NCI-H748 (cell line): ENCODE data around the gene ENO2.
"Not testable (repeated sequence)": the region's sequence is repeated elsewhere in the genome, so short reads cannot be mapped to it uniquely, and the experiment has no call there.

Experiments used
- DNase-seq: peaks from one replicate; lab custom pipeline; 2025; ENCODE audit not compliant: unreplicated experiment; lab: John Stamatoyannopoulos, UW

The ENO2 gene

GRCh38 chr12:6914246-6914946 is at the start of gene ENO2:
Gene ENO2 (plus strand): TSS chr12:6914580. CDS start chr12:6915833, 1,253 bp downstream.
- peak; percentile 70 for DNase-seq

- not testable (repeated sequence) for DNase-seq
Measured at GRCh38 chr12:6865307-6865706, 49.1 kb upstream of the ENO2 start.

- peak; percentile 47 for DNase-seq
Measured at GRCh38 chr12:6866163-6866919, 48.0 kb upstream of the ENO2 start.

DNA sequence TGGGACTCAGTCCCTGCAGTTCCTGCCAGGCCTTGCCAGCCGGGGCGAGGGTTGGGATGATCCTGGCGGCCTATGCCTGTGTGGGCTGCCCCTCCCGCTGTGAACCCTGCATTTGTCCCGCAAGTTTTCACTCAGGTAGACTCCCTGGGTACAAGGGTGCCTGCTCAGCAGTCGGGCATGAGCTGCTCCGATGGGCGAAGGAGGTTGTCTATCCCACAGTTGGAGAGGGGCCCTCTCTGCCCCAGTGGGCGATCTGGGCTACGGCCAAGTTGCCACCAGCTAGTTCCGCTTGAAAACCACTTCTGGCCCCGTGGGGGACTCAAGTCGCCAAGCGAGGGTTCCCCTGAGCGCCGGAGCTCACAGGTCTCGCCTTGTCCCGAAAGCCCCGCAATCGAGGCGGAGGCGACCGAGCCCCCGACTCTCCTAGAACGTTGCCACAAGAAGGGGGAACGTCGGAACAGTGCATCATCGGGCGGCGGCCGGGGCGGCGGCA is 47.4 kb upstream of the ENO2 start:
- peak; percentile 28 for DNase-seq

DNA sequence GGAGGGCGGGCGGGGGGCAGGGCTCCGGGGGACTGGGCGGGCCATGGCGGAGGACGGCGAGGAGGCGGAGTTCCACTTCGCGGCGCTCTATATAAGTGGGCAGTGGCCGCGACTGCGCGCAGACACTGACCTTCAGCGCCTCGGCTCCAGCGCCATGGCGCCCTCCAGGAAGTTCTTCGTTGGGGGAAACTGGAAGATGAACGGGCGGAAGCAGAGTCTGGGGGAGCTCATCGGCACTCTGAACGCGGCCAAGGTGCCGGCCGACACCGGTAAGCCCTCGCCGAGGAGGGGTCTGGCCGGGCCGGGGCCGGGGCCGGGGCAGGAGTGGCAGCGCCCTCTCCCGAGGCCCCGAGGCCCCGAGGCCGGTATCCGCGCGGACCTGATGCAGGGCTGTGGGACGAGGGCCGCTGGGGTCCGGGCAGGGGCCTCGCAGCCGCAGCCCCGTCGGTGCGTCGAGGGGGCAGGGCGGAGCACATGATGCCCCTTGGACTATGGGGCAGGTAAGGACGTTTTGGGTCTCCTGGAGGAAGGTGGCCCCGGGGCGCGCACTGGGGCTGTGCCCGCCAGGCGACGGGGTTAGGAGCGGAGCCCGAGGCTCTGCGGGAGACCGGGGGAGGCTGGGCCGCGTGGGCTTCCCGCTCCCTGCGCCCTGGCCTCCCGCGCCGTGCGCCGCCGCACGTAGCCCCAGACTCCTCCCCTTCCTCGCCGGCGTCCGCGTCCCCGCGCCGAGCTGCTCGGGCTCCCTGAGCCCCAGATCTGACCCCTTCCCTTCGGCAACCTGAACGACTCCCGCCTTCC is 46.8 kb upstream of the ENO2 start, which contains the start of gene TPI1:
Gene TPI1, plus strand, starts transcription at position 119 of the 798 bp plus-strand sequence. Its CDS starts 36 bp downstream, at position 155.
- peak; percentile 72 for DNase-seq

DNA sequence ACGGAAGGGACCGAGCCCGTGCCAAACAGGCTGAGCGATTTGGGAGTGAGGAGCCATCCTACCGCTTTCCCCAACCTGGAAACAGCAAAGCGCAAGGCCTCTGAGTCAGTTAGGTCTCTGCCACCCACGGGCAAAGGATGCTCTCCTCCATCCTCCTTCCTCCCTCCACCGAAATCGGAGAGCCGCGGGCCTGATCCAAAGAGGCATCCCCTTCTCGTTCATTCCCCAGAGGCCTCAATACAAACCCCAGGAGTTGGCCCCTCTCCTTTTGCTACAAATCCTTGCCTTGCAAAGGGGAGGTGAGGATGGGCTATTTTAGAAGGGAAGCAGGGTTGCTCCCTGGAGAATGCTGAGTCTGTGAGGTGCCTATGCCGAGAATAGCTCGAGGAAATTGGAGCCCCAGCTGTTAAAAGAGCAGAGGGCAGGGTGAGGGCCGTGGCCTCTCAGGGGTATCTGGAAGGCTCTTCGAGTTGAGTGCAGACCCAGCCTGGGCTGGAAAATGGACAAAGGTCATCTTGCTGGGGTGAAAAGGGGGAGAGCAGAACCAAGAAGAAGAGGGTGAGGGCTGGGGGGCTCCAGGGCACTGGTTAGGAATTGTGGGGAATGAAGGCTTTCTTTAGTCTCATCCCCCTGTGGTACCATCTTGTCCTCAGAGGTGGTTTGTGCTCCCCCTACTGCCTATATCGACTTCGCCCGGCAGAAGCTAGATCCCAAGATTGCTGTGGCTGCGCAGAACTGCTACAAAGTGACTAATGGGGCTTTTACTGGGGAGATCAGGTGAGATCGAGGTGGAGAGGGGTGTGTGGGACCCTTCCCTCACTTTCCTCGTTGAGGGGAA is 46.0 kb upstream of the ENO2 start:
- DNase-seq = no peak

DNA sequence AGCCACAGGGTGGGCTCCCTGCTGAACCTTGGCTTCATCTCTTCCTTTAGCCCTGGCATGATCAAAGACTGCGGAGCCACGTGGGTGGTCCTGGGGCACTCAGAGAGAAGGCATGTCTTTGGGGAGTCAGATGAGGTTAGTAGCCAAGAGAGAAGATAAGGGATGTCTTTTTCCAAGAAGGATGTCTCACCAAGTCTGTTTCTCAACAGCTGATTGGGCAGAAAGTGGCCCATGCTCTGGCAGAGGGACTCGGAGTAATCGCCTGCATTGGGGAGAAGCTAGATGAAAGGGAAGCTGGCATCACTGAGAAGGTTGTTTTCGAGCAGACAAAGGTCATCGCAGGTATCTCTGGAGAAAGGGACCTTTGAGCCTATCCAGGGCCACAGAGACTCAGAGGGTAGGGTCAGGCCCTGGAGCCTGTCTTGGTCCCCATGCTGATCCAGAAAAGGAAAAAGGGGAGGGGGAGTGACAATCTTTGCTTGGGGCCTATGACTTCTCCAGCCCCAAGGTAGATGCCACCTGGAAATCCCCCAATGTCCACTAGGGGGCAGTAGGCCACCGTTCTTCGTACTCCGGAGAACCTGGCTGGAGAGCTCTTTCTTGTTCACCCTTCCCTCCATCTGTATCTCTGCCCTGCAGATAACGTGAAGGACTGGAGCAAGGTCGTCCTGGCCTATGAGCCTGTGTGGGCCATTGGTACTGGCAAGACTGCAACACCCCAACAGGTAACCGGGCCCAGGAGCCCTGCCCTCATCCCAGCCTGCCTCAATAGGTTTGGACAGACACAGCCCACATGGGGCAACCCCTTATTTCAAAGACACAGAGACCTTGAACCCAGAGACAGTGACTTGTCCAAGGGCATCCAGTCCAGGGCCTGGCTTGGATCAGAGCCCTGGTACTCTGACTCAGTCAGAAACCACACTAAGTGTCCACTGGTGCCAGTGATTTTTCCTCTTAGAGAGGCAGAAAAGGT is 45.0 kb upstream of the ENO2 start:
- DNase-seq = peak; percentile 73

GRCh38 chr12:6870304-6870703 is 44.1 kb upstream of the ENO2 start:
- not testable (repeated sequence) for DNase-seq

DNA sequence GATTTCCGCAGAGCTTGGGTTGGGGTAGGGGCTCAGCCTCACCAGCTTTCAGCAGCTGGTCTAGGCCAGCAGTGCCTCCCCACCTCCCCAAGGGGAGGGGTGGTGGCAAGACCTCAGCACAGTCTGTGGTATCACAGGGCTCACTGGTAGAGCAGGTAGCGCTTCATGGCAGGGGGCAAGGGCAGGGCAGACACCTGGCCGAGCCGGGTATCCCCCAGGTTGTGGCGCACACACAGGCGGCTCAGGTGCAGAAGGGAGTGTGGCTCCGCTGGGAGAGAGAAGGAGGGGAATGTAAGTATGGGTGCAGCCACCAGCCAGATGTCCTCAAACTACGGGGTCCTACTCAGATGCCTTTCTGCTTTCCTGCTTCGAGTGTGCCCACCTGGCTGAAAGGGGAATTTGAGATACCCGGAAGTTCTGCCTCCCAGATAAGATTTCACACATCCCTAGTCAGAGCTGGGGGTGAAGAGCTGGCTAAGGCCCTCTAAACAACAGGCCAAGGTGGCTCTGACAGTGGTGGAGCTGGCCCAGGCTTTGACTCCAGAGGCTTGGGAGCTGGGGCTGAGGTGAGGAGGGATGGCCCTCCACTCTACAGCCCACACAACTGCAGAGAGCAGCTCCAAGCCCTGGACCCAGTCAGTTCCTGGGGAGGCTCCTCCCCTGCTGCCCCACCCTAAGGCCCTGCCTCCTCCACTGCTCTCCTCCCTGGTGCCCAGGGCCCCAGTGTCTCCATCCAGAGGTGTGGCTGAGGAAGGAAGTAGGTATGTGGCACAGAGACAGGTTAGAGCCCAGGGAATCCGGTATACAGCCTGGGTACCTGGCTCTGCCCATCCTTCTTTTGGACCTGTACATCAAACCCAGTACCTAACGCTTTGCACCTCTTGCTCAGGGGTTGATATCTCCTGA is 43.1 kb upstream of the ENO2 start:
- DNase-seq = peak; percentile 24

DNA sequence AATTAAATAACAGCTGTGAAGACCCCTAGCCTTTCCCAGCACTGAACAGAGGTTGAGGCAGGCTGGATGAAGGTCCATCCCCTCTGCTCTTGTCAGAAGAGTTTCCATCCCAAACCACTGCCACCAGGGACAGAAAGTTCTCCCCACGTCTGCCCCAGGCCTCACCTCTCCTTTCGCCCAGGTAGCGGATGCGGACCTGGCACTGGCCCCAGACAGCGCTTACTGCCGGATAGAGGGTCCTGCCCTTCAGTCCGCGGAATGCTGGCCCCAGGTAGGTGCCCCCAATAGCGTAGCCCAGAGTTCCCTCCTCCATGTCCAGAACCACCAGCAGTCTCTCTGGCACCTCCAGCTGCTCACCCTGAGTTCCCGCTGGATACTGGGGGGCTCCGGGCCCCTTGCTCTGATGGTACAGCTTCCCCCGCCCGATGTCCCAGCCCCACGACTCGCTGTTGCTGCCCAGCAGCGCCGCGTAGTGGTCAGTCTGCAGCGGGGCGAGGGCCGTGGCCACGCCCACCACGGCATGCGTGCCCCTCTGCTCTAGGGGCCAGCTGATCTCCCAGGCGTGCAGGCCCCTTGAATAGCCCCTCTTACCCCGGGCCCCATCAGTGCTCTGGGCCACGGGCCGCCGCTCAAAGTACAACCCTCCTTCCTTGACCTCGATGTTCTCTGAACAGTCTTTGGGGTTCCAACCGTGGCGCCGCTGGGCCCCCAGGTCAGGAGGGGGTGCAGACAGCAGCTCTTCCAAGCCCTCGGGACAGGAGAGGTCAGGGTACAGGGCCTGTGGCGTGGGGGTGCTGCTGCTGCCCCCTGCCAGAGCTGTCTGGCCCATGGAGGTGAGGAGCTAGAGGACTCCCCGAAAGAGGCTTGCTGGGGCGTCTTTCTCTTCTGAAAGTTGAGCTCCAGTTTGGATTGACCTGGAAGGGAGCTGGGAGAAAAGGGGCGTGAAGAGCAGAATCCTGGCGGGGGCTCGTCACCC is 42.0 kb upstream of the ENO2 start:
- DNase-seq = peak; percentile 74

DNA sequence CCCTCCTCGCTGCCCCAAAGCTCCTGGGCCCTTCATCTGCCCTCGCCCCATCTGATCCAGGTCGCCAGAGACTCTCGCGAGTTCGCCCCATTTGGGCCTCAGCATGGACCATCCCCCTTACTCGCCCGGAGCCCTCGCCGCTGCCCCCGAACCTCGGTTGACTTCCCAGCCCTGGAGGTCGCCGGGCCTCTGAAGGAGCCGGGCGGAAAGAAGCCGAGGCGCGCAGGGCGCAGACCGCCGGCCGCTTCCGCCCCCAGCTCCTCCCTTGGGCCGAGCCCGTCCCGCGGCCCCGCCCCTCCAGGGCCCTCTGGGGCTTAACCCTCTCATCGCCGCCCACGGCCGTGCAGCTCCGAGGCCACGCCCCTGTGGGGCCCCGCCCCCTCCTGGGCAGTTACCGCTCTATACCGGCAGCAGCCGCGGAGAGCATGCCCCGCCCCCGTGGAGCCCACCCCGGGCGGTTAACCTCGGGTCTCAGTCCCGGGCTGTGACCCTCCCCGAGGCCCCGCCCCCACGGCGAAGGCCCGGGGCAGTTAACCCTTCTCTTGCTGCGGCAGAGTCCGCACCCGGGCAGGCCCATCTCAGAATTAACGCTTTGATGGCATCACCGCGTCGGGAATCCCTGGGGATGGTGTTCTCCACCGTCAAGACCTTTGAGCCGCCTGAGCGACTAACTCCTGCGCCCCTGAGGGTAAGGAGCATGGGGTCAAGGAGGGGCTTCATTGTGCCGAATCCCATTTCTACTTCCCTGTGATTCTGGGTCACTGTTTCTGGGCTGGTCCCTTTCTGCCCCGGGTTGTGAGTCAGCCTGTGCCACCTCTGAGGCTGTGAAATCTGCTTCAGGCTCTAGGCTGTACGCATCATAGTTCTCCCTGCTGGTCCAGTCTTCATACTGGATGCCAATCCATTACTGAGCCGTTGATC is 41.0 kb upstream of the ENO2 start, which contains the start of gene SPSB2:
Gene SPSB2, minus strand, starts transcription at position 210 of the 921 bp plus-strand sequence. CDS start 402 bp downstream, outside the sequence.
- DNase-seq = peak; percentile 96

DNA sequence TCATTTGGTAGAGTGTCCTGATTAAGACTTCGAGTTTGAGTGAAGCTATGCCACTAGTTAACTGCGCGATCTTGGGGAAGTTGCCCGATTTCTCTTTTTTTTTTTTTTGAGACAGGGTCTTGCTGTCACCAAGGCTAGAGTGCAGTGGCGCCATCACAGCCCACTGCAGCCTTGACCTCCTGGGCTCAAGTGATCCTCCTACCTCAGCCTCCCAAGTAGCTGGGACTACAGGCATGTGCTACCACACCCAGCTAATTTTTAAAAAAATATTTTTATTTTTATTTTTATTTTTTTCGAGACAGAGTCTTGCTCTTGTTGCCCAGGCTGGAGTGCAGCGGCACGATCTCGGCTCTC is 40.4 kb upstream of the ENO2 start:
- not testable (repeated sequence) for DNase-seq

- not testable (repeated sequence) for DNase-seq
Measured at GRCh38 chr12:6879824-6880223, 34.6 kb upstream of the ENO2 start.

GRCh38 chr12:6883252-6883651 is 31.1 kb upstream of the ENO2 start:
- DNase-seq = no peak

DNA sequence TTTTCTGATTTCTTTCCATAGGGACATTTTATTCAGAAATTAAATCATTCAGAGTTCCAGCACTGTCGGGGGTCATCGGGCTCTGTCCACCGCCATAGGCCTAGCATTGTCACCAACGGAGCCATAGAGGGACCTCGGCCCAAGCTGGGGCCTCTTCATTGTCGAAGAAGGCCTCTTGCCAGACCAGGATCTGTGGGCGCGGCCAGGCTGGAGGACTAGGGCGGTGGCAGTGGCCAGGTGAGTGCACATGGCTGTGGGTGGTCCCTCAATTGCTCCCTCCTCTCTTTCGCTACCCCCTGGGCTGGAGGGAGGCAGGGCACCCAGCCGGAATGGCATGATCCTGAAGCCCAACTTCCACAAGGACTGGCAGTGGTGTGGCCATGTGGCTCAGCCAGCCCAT is 30.7 kb upstream of the ENO2 start:
- DNase-seq = no peak

- DNase-seq = no peak
Measured at GRCh38 chr12:6884539-6884938, 29.8 kb upstream of the ENO2 start.
